ENCODE data around the gene GABRA6. TPM values are rescaled to one million over a fixed set of nuclear protein-coding genes. Genes with fewer than 3 reads are reported as not detected.
"Not testable (repeated sequence)": the region's sequence is repeated elsewhere in the genome, so short reads cannot be mapped to it uniquely, and the experiment has no call there.

GABRA6 gene
- not detected for total RNA-seq
- not detected for polyA plus RNA-seq

- Histone ChIP-seq H3K4me1 (no peaks in the 10 kb centered on the region), H3K27me3 (no peaks in the 10 kb centered on the region), H3K4me3 (no peak within 1 kb of the TSS), H3K9me3 (no peaks in the 10 kb centered on the region), H3K27ac (no peak within 1 kb of the TSS), H3K36me3 (no peaks in the 10 kb centered on the region)
- 48 to 55% methylated on average over 4 of the region's 4 CpGs for WGBS, 2 donors
- DNase-seq (no peak), ATAC-seq (no peak), FAIRE-seq (no peak)
- intact Hi-C loops (cut with DNase I), result no loop called here
- TF ChIP-seq, protein P1, sequence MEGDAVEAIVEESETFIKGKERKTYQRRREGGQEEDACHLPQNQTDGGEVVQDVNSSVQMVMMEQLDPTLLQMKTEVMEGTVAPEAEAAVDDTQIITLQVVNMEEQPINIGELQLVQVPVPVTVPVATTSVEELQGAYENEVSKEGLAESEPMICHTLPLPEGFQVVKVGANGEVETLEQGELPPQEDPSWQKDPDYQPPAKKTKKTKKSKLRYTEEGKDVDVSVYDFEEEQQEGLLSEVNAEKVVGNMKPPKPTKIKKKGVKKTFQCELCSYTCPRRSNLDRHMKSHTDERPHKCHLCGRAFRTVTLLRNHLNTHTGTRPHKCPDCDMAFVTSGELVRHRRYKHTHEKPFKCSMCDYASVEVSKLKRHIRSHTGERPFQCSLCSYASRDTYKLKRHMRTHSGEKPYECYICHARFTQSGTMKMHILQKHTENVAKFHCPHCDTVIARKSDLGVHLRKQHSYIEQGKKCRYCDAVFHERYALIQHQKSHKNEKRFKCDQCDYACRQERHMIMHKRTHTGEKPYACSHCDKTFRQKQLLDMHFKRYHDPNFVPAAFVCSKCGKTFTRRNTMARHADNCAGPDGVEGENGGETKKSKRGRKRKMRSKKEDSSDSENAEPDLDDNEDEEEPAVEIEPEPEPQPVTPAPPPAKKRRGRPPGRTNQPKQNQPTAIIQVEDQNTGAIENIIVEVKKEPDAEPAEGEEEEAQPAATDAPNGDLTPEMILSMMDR (IDR thresholded peaks at IDR 0.05), result no peak
Observed at GRCh38 chr5:161685461-161685860, at the start of gene GABRA6. GABRA6 (plus strand) TSS chr5:161685721; CDS start chr5:161685990, 269 bp downstream.

GRCh38 chr5:161637591-161637990, 47.9 kb upstream of the GABRA6 start:
- intact Hi-C loops (cut with DNase I), result no loop called here
- Histone ChIP-seq H3K36me3 (no peaks in the 10 kb centered on the region), H3K27ac (no peak overlapping the region), H3K4me3 (no peak overlapping the region), H3K4me1 (no peaks in the 10 kb centered on the region), H3K9me3 (no peaks in the 10 kb centered on the region), H3K27me3 (no peaks in the 10 kb centered on the region)
- WGBS, 2 donors, result 70 to 71% methylated on average over 1 of the region's 1 CpG
- TF ChIP-seq, protein P1 (IDR thresholded peaks at IDR 0.05), result no peak
- DNase-seq (no peak), ATAC-seq (no peak), FAIRE-seq (no peak)

GRCh38 chr5:161641444-161641843, 44.1 kb upstream of the GABRA6 start:
- intact Hi-C loops (cut with DNase I), result no loop called here
- H3K36me3 ChIP-seq, result no peaks in the 10 kb centered on the region
- ATAC-seq (no peak), DNase-seq (no peak), FAIRE-seq (no peak)
- H3K4me1 ChIP-seq, result no peaks in the 10 kb centered on the region
- H3K27ac ChIP-seq, result no peak overlapping the region
- H3K9me3 ChIP-seq, result no peaks in the 10 kb centered on the region
- WGBS, 2 donors, result 76 to 77% methylated on average over 4 of the region's 4 CpGs
- no peak overlapping the region for H3K4me3 ChIP-seq
- TF ChIP-seq, protein P1 (IDR thresholded peaks at IDR 0.05), result no peak
- H3K27me3 ChIP-seq, result no peaks in the 10 kb centered on the region

DNA sequence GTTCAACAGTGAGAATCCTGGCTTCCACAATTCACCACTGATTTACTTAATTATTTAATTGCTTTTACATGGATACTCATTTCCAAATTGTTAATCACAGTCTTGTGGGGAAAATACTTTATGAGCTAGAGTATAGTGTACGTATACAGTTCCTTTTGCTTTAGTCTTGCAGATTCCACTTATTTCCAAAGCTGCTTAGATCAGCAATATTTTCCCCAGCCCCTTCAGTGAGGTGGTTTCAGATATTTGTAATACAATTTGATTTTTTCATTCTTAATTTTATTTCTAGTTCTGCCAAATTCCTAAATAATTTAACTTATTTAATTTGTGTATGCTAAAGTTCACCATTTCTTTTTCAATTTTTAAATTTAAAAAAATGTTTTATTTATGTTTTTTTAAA, 40.3 kb upstream of the GABRA6 start:
- H3K27ac ChIP-seq, result no peak overlapping the region
- FAIRE-seq (no peak), ATAC-seq (no peak), DNase-seq (no peak)
- no peak overlapping the region for H3K4me3 ChIP-seq
- 81 to 88% methylated on average over 1 of the region's 1 CpG for WGBS, 2 donors
- no peaks in the 10 kb centered on the region for H3K4me1 ChIP-seq
- intact Hi-C loops (cut with DNase I), result no loop called here
- H3K36me3 ChIP-seq, result no peaks in the 10 kb centered on the region
- H3K27me3 ChIP-seq, result no peaks in the 10 kb centered on the region
- TF ChIP-seq, protein P1 (IDR thresholded peaks at IDR 0.05), result no peak
- H3K9me3 ChIP-seq, result no peaks in the 10 kb centered on the region

- H3K9me3 ChIP-seq; FAIRE-seq; H3K27me3 ChIP-seq; H3K4me3 ChIP-seq; H3K36me3 ChIP-seq; ATAC-seq; DNase-seq; H3K4me1 ChIP-seq; intact Hi-C loops (cut with DNase I); H3K27ac ChIP-seq: not testable (repeated sequence)
- 56 to 73% methylated on average over 8 of the region's 8 CpGs for WGBS, 2 donors
Observed at GRCh38 chr5:161651926-161652325, 33.6 kb upstream of the GABRA6 start.

Data from pancreas (tissue), 10 donors.